ENCODE measurements around the gene FAM184B. TPM values are rescaled to one million over a fixed set of nuclear protein-coding genes. Genes with fewer than 3 reads are reported as not detected.
"Not testable (repeated sequence)": the region's sequence is repeated elsewhere in the genome, so short reads cannot be mapped to it uniquely, and the experiment has no call there.

Gene FAM184B
- total RNA-seq, 2 donors from 2014 or later: 0.19 to 0.94 TPM

DNA sequence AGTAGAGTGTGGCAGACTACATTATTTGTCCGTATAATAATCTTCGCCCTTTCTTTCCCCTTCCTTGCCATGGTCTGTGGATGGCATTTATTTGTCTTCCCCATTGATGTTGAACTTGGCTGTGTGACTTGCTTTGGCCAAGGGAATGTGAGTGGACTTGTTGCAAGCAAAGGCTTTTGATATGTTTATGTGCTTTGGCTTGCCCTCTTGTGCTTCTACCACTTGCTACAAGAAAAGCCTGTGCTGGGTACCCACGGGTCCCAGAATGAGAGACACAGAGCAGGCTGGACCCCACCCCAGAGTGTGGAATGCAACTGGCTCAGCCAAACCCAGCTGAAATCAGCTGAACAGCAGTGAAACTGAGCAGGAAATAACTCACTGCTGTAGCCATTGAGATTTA, 63.0 kb downstream of the FAM184B start:
- no peaks in the 10 kb centered on the region for H3K4me1 ChIP-seq
- no peak overlapping the region for H3K27ac ChIP-seq
- no peak overlapping the region for H3K4me3 ChIP-seq
- no peaks in the 10 kb centered on the region for H3K27me3 ChIP-seq
- no peak overlapping the region for H3K9ac ChIP-seq (ENCODE audit: low read depth in 2 of 2, low read length in 2 of 2)
- no peaks in the 10 kb centered on the region for H3K36me3 ChIP-seq
- no peaks in the 10 kb centered on the region for H3K9me3 ChIP-seq
- no peak for DNase-seq
- TF ChIP-seq, protein P1, sequence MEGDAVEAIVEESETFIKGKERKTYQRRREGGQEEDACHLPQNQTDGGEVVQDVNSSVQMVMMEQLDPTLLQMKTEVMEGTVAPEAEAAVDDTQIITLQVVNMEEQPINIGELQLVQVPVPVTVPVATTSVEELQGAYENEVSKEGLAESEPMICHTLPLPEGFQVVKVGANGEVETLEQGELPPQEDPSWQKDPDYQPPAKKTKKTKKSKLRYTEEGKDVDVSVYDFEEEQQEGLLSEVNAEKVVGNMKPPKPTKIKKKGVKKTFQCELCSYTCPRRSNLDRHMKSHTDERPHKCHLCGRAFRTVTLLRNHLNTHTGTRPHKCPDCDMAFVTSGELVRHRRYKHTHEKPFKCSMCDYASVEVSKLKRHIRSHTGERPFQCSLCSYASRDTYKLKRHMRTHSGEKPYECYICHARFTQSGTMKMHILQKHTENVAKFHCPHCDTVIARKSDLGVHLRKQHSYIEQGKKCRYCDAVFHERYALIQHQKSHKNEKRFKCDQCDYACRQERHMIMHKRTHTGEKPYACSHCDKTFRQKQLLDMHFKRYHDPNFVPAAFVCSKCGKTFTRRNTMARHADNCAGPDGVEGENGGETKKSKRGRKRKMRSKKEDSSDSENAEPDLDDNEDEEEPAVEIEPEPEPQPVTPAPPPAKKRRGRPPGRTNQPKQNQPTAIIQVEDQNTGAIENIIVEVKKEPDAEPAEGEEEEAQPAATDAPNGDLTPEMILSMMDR (IDR thresholded peaks at IDR 0.05): no peak
- intact Hi-C loops (cut with DNase I): no loop called here

DNA sequence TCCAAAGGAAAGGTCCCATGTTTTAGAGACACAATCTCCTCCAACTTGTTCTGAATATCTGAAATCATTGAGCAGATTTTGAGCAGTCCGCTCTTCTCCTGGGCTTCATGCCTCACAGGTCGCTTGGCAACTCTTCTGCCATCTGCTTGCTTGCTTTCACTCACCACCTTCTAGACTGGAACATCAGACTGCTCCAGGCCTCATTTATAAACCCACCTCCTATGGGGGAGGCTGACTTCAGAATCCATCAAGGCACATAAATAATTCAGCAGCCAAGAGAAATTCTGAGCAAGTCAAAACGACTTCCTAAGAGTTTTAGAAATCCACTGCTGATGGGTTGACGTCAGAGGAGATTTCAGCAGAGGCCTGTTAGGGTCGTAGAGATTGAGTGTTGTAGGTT, 64.1 kb downstream of the FAM184B start:
- H3K9me3 ChIP-seq: no peaks in the 10 kb centered on the region
- H3K4me1 ChIP-seq: no peaks in the 10 kb centered on the region

DNA sequence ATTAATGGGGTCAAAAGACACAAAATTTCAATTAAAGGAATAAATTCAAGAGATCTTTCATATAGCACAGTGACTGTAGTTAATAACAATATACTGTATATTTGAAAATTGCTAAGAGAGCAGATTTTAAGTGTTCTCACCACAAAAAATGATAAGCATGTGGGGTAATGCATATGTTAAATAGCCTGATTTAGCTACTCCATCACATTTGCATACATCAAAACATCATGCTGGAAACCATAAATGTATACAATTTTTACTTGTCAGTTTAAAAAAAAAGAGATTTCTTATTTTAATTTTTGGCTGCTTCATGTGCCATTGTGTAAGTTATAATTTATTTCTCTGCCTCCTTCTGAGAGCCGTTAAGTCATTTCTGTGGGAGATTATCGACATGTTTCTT, 65.9 kb downstream of the FAM184B start:
- Histone ChIP-seq H3K4me3 (no peak overlapping the region), H3K9ac (ENCODE audit: low read depth in 2 of 2, low read length in 2 of 2) (no peak overlapping the region), H3K27ac (no peak overlapping the region), H3K36me3 (no peaks in the 10 kb centered on the region), H3K9me3 (no peaks in the 10 kb centered on the region), H3K4me1 (no peaks in the 10 kb centered on the region), H3K27me3 (no peaks in the 10 kb centered on the region)
- intact Hi-C loops (cut with DNase I): no loop called here
- TF ChIP-seq, protein P1 (IDR thresholded peaks at IDR 0.05): no peak
- no peak for DNase-seq

More for the DNA sequence above, 64.1 kb downstream of the FAM184B start:
- Histone ChIP-seq H3K9ac (ENCODE audit: low read depth in 2 of 2, low read length in 2 of 2) (no peak overlapping the region), H3K36me3 (no peaks in the 10 kb centered on the region), H3K27ac (no peak overlapping the region), H3K27me3 (no peaks in the 10 kb centered on the region), H3K4me3 (no peak overlapping the region)
- intact Hi-C loops (cut with DNase I): no loop called here
- DNase-seq: no peak
- TF ChIP-seq, protein P1 (IDR thresholded peaks at IDR 0.05): no peak

DNA sequence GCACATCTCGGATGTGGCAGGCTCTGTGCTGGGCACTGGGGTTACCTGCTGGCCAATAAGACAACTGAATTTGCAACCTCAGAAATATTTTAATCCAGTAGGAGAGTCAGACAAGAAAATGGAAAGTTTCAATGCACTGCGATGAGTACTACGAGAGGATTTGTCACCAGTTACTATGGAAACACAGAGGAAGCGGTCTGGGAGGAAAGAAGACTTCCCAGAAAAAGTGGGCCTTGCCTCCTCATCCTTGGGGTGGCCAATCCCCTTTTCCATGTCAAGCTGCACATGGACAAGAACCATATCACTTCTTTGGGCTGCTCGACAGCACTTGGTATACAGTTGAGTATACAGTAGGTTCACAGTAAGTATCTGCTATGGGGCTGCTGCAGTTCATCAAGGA, 67.6 kb downstream of the FAM184B start:
- H3K27ac ChIP-seq: no peak overlapping the region
- DNase-seq: no peak
- H3K36me3 ChIP-seq: no peaks in the 10 kb centered on the region
- TF ChIP-seq, protein P1 (IDR thresholded peaks at IDR 0.05): no peak
- intact Hi-C loops (cut with DNase I): no loop called here
- H3K9me3 ChIP-seq: no peaks in the 10 kb centered on the region
- H3K4me3 ChIP-seq: no peak overlapping the region
- no peak overlapping the region for H3K9ac ChIP-seq (ENCODE audit: low read depth in 2 of 2, low read length in 2 of 2)
- H3K4me1 ChIP-seq: no peaks in the 10 kb centered on the region
- no peaks in the 10 kb centered on the region for H3K27me3 ChIP-seq

DNA sequence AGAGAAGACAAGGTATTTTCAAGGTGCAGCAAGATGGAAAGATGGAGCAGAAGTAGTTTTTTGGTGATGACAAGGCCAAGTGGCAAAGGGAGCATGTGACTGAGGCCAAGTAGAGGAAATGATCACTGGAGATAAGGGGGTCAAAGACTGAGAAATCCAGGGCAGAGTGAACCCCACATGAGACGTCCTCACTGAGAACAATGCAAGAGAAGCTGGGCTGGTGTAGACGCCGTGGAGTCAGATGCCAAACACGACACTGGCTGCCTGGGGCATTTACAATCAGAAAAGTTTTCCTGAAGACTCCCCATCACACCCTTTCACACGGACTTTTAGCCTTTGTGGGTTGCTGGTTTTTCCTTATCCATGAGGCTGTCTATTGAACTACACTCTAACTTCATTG, 69.3 kb downstream of the FAM184B start:
- Histone ChIP-seq H3K4me3 (no peak overlapping the region), H3K4me1 (no peaks in the 10 kb centered on the region), H3K9ac (ENCODE audit: low read depth in 2 of 2, low read length in 2 of 2) (no peak overlapping the region), H3K36me3 (no peaks in the 10 kb centered on the region), H3K9me3 (no peaks in the 10 kb centered on the region), H3K27ac (no peak overlapping the region), H3K27me3 (no peaks in the 10 kb centered on the region)
- TF ChIP-seq, protein P1 (IDR thresholded peaks at IDR 0.05): no peak
- no peak for DNase-seq
- intact Hi-C loops (cut with DNase I): no loop called here

DNA sequence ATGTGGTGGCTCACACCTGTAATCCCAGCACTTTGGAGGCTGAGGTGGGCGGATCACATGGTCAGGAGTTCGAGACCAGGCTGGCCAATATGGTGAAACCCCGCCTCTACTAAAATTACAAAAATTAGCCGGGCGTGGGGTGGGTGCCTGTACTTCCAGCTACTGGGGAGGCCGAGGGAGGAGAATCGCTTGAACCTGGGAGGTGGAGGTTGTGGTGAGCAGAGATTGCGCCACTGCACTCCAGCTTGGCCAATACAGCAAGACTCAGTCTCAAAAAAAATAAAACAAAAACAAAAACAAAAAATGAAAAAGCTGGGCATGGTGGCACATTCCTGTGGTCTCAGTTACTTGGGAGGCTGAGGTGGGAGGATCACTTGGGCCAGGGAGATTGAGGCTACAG, 70.2 kb downstream of the FAM184B start:
- H3K4me1 ChIP-seq; intact Hi-C loops (cut with DNase I); H3K9ac ChIP-seq (ENCODE audit: low read depth in 2 of 2, low read length in 2 of 2); H3K27me3 ChIP-seq; DNase-seq; H3K9me3 ChIP-seq; H3K4me3 ChIP-seq; H3K36me3 ChIP-seq; H3K27ac ChIP-seq: not testable (repeated sequence)
